ENCODE results near the gene BLOC1S3.
"Not testable (repeated sequence)": the region's sequence is repeated elsewhere in the genome, so short reads cannot be mapped to it uniquely, and the experiment has no call there.

Gene BLOC1S3

DNA sequence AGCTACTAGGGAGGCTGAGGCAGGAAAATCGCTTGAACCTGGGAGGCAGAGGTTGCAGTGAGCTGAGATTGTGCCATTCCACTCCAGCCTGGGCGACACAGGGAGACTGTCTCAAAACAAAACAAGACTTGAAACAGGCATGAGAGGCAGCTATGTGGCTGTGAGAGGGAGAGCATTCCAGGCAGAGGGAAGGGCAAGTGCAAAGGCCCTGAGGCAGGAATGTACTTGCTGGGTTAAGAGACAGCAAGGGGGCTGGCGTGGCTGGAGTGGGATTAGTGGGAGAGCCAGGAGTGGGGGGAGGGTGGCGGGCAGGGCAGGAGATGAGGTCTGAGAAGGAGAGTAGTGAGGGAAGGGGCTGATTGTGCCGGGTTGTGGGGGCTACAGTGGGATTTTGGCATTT lies 45.3 kb downstream of the BLOC1S3 start:
- no peak for DNase-seq (ENCODE audit: low read depth)
- H3K4me3 ChIP-seq (ENCODE audit: low read depth, low read length): no peak overlapping the region
- TF ChIP-seq, protein P1, sequence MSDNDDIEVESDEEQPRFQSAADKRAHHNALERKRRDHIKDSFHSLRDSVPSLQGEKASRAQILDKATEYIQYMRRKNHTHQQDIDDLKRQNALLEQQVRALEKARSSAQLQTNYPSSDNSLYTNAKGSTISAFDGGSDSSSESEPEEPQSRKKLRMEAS (IDR thresholded peaks at IDR 0.05; ENCODE audit: low read depth, low read length): no peak
- TF ChIP-seq POLR2A (IDR thresholded peaks at IDR 0.05; ENCODE audit: extremely low read depth, insufficient read length) (no peak), MYC (IDR thresholded peaks at IDR 0.05; ENCODE audit: low read depth, low read length) (no peak)
- TF ChIP-seq, protein P2, sequence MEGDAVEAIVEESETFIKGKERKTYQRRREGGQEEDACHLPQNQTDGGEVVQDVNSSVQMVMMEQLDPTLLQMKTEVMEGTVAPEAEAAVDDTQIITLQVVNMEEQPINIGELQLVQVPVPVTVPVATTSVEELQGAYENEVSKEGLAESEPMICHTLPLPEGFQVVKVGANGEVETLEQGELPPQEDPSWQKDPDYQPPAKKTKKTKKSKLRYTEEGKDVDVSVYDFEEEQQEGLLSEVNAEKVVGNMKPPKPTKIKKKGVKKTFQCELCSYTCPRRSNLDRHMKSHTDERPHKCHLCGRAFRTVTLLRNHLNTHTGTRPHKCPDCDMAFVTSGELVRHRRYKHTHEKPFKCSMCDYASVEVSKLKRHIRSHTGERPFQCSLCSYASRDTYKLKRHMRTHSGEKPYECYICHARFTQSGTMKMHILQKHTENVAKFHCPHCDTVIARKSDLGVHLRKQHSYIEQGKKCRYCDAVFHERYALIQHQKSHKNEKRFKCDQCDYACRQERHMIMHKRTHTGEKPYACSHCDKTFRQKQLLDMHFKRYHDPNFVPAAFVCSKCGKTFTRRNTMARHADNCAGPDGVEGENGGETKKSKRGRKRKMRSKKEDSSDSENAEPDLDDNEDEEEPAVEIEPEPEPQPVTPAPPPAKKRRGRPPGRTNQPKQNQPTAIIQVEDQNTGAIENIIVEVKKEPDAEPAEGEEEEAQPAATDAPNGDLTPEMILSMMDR (IDR thresholded peaks at IDR 0.05; ENCODE audit: low read depth, low read length): no peak

DNA sequence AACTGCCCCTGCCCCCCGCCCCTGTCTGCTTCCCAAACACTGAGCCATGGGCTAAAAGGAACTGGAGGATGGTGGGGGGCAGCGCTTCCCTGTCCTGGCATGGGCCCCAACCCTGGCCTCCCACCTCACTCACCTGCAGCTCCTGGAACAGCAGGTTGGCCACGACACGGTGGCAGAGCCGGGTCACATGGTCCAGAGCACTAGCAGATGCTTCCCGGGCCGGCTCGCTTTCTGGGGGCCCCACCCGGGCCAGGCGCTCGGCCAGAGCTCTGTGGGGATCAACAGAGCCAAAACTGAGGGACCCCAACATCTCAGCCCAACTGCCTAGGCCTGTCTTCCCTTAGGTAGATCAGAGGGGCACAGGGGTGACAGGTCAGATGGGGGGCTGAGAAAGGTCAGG lies 46.1 kb downstream of the BLOC1S3 start:
- DNase-seq (ENCODE audit: low read depth): no peak
- H3K4me3 ChIP-seq (ENCODE audit: low read depth, low read length): no peak overlapping the region
- TF ChIP-seq, protein P1 (IDR thresholded peaks at IDR 0.05; ENCODE audit: low read depth, low read length): no peak
- TF ChIP-seq, protein P2 (IDR thresholded peaks at IDR 0.05; ENCODE audit: low read depth, low read length): no peak

DNA sequence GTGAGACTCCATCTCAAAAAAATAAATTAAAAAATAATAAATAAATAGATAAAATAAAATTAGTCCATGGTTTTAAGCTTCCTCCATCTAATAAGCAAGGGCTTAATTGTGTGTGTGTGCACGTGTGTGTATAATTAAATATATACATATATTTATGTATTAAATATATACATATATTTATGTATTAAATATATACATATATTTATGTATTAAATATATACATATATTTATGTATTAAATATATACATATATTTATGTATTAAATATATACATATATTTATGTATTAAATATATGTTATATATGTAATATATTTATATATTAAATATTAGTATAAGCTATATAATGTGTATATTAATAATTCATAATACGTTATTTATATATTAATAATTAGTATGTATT lies 50.5 kb downstream of the BLOC1S3 start:
- H3K4me3 ChIP-seq (ENCODE audit: low read depth, low read length); DNase-seq (ENCODE audit: low read depth): not testable (repeated sequence)

All from NB4 (cell line).